Calu3 (cell line): ENCODE data around the gene RAB20. TPM values are rescaled to one million over a fixed set of nuclear protein-coding genes. Genes with fewer than 3 reads are reported as not detected.

Source experiments
- BruUV-seq: library from RNA; stranded (reverse); fragments of 400-500 nt; replicated peaks from 2 replicates; lab custom pipeline; 2021; lab: Mats Ljungman, UMichigan
- CTCF ChIA-PET: fragments of 300-600 bp; sonication (Branson Sonifier 250); formaldehyde crosslinking; loops from one replicate; lab custom pipeline; 2022; ENCODE audit warnings: antibody characterized with exemption; lab: Charles Lee
- DNase-seq: peaks from one replicate; pipeline ENCODE4 v3.0.0; 2022
- H3K27ac Mint-ChIP-seq: one replicate; pipeline ENCODE4 v1.8.0; 2022; ENCODE audit warnings: mixed read lengths; ENCODE audit not compliant: unreplicated experiment
- H3K27me3 Mint-ChIP-seq: one replicate; pipeline ENCODE4 v1.8.0; 2022; ENCODE audit warnings: mixed read lengths; ENCODE audit not compliant: unreplicated experiment
- H3K36me3 Mint-ChIP-seq: one replicate; pipeline ENCODE4 v1.8.0; 2022; ENCODE audit warnings: mild to moderate bottlenecking, moderate library complexity, mixed read lengths; ENCODE audit not compliant: insufficient read depth, unreplicated experiment
- H3K4me1 Mint-ChIP-seq: one replicate; pipeline ENCODE4 v1.8.0; 2022; ENCODE audit warnings: mild to moderate bottlenecking, low read depth, mixed read lengths; ENCODE audit not compliant: unreplicated experiment
- H3K4me3 Mint-ChIP-seq: one replicate; pipeline ENCODE4 v1.8.0; 2022; ENCODE audit warnings: mild to moderate bottlenecking, low read depth, moderate library complexity, mixed read lengths; ENCODE audit not compliant: unreplicated experiment
- H3K9me3 Mint-ChIP-seq: one replicate; pipeline ENCODE4 v1.8.0; 2022; ENCODE audit warnings: low read depth, mixed read lengths; ENCODE audit not compliant: unreplicated experiment
- intact Hi-C: fragments of 100-400 bp; cut with micrococcal nuclease; formaldehyde crosslinking; loops from one replicate; pipeline ENCODE4 v1.10.0; 2022; ENCODE audit not compliant: unreplicated experiment
- total RNA-seq: library from RNA; stranded (reverse); gene quantifications from 2 replicates; pipeline ENCODE4 v1.2.3, GENCODE V29; 2022
- TF ChIP-seq, protein P1 (sequence below): fragments of 200-600 bp; IDR thresholded peaks from one replicate; pipeline ENCODE4 v1.8.0; 2022; ENCODE audit warnings: antibody characterized with exemption; ENCODE audit not compliant: unreplicated experiment

RAB20 gene
- total RNA-seq, 1 experiment from 2014 or later, result 9.7 TPM

- BruUV-seq, result no TSS peak
- H3K27ac Mint-ChIP-seq, result no peak overlapping the region
- DNase-seq, result no peak
- H3K36me3 Mint-ChIP-seq, result no peaks in the 10 kb centered on the region
- TF ChIP-seq, protein P1, sequence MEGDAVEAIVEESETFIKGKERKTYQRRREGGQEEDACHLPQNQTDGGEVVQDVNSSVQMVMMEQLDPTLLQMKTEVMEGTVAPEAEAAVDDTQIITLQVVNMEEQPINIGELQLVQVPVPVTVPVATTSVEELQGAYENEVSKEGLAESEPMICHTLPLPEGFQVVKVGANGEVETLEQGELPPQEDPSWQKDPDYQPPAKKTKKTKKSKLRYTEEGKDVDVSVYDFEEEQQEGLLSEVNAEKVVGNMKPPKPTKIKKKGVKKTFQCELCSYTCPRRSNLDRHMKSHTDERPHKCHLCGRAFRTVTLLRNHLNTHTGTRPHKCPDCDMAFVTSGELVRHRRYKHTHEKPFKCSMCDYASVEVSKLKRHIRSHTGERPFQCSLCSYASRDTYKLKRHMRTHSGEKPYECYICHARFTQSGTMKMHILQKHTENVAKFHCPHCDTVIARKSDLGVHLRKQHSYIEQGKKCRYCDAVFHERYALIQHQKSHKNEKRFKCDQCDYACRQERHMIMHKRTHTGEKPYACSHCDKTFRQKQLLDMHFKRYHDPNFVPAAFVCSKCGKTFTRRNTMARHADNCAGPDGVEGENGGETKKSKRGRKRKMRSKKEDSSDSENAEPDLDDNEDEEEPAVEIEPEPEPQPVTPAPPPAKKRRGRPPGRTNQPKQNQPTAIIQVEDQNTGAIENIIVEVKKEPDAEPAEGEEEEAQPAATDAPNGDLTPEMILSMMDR, result no peak
- no peaks in the 10 kb centered on the region for H3K9me3 Mint-ChIP-seq
- H3K27me3 Mint-ChIP-seq, result no peaks in the 10 kb centered on the region
- CTCF ChIA-PET, result no interaction called here
- H3K4me3 Mint-ChIP-seq, result no peak overlapping the region
- no peaks in the 10 kb centered on the region for H3K4me1 Mint-ChIP-seq
- intact Hi-C loops, result no loop called here
Observed at GRCh38 chr13:110511509-110512181, 49.9 kb downstream of the RAB20 start.

DNA sequence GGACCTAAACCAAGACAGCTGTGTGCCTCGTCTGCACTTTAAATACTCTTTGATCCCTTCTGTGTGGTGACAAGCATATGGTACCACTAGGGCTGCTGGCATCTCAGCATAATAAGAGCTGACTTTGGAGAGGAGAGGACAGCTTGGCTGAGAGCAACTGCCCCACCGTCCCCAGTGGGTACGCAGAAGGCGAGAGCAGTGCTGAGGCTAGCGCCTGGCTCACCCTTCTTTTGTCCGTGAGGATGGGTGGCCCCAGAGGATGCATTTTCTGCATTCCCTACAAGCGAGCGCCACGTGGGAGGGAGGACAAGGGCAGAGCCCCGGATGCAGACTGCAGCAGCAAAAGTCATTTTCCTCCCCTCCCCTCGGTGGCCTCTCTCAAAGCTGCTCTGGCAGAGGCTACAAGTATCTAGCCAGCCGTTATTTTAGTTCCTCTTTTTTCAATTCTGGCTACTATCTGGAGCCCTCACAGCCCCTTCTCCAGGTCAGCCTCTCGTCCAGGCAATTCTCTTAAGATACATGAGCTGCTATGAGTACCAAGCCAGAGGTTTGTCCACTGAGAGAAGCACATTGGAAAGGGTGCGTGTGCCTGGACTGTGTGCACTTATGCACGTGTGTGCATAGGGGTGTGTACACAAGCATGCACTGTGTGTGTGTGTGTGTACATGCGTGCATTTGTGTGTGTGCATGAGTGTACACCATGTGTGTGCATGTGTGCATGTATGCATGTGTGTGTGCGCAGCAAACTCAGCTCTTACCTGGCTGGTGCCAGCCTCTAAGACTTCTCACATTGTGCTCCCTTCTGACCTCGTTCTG is 51.3 kb downstream of the RAB20 start:
- no TSS peak for BruUV-seq
- no peak overlapping the region for H3K4me3 Mint-ChIP-seq
- no peaks in the 10 kb centered on the region for H3K9me3 Mint-ChIP-seq
- intact Hi-C loops, result loop anchor here (10.0 kb wide), 1 partner anchor 45 kb away; no protein-coding TSS in a partner anchor
- no peak overlapping the region for H3K27ac Mint-ChIP-seq
- no peak for DNase-seq
- H3K27me3 Mint-ChIP-seq, result no peaks in the 10 kb centered on the region
- TF ChIP-seq, protein P1, result no peak
- no peaks in the 10 kb centered on the region for H3K4me1 Mint-ChIP-seq
- H3K36me3 Mint-ChIP-seq, result no peaks in the 10 kb centered on the region
- CTCF ChIA-PET, result no interaction called here

GRCh38 chr13:110509478-110509926 is 52.0 kb downstream of the RAB20 start:
- intact Hi-C loops, result loop anchor here (10.0 kb wide), 1 partner anchor 45 kb away; no protein-coding TSS in a partner anchor
- Mint-ChIP-seq H3K27me3 (no peaks in the 10 kb centered on the region), H3K4me3 (no peak overlapping the region), H3K27ac (no peak overlapping the region), H3K4me1 (no peaks in the 10 kb centered on the region), H3K9me3 (no peaks in the 10 kb centered on the region), H3K36me3 (no peaks in the 10 kb centered on the region)
- DNase-seq, result no peak
- TF ChIP-seq, protein P1, result no peak
- no TSS peak for BruUV-seq
- CTCF ChIA-PET, result no interaction called here

- CTCF ChIA-PET, result interaction anchor here (1.0 to 1.7 kb wide), 3 partner anchors 20 to 54 kb away, joined by 3 to 7 read pairs (median 3); partner anchors contain the start of gene RAB20
- TF ChIP-seq, protein P1, result peak; percentile 24
- DNase-seq, result peak; percentile 65
- no TSS peak for BruUV-seq
- Mint-ChIP-seq H3K4me3 (peak overlapping the region; percentile 50), H3K27me3 (no peaks in the 10 kb centered on the region), H3K9me3 (no peaks in the 10 kb centered on the region), H3K27ac (peak overlapping the region; percentile 27), H3K36me3 (no peaks in the 10 kb centered on the region), H3K4me1 (no peaks in the 10 kb centered on the region)
- intact Hi-C loops, result loop anchor here (10.0 kb wide), 1 partner anchor 47 kb away; no protein-coding TSS in a partner anchor
Observed at GRCh38 chr13:110507678-110508381, 53.7 kb downstream of the RAB20 start.
